HG03139 (cell line): Measurements from ENCODE around the gene FAS.
"Not testable (repeated sequence)": the region's sequence is repeated elsewhere in the genome, so short reads cannot be mapped to it uniquely, and the experiment has no call there.

Experiments used
- ATAC-seq: cut with Tn5 transposase; IDR thresholded peaks from one replicate; pipeline ENCODE4 v1.9.1; 2021; ENCODE audit not compliant: unreplicated experiment

Gene FAS

GRCh38 chr10:88991899-88992320, 1.3 kb downstream of the FAS start:
- ATAC-seq: no peak

- ATAC-seq: no peak
These were observed 2.4 kb downstream of the FAS start for GRCh38 chr10:88992921-88993524.

DNA sequence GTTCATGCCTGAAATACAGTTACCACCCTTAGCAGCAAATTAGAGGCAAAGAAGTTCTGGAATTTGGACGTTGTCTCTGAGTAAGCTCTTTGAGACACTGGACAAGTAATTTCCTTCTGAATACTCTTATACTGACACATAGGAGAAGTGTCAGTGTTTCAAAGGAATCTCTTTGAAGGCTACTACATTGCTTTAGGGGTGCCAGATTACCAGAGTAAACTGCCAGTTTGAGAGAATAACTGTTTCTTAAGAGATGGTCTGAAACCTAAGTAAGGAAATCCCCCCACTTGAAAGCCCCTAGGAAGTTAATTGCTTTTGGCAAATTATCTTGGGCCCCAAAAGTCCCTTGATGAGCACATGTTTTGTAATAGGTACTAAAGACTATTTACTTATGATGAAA, 3.4 kb downstream of the FAS start:
- ATAC-seq: no peak

- no peak for ATAC-seq
These were observed 4.7 kb downstream of the FAS start for GRCh38 chr10:88995156-88995876.

GRCh38 chr10:88996927-88997326, 6.3 kb downstream of the FAS start:
- ATAC-seq: no peak

DNA sequence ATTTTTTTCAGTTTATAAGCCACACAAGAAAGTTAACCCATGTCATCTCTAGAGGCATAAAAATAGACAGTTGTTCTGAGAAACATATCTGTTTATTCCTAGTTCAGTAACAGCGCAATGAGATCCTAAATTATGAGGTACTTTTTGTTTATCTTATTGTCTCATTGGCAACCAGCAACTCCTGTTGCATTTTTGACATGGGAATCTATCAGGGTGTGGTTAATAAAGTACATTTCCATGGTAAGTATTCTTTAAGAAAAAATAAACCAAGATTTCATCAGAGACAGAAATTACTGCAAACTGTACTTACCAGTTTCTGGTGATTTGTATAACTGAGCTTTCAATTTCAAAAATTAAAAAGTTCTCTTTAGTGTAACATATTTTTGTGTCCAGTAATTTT, 9.0 kb downstream of the FAS start:
- ATAC-seq: no peak

- ATAC-seq: no peak
These were observed 10.6 kb downstream of the FAS start for GRCh38 chr10:89001024-89001728.

DNA sequence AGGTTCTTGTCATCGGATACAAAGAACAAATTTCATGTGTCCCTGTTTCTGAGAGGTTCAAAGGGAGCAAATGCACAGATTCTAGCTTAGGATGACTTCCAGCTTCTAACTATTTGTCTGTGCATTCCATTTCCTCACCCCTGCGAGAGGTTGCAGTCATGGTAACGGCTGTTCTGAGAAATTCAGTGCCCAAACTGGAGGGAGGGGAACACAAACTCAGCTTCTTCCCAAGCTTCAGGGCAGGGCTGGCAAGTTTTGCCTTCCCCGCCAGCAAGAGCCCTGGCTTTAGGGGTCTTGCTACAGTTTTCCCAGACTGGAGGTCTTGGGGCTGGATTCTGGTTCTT, 11.1 kb downstream of the FAS start:
- ATAC-seq: no peak

DNA sequence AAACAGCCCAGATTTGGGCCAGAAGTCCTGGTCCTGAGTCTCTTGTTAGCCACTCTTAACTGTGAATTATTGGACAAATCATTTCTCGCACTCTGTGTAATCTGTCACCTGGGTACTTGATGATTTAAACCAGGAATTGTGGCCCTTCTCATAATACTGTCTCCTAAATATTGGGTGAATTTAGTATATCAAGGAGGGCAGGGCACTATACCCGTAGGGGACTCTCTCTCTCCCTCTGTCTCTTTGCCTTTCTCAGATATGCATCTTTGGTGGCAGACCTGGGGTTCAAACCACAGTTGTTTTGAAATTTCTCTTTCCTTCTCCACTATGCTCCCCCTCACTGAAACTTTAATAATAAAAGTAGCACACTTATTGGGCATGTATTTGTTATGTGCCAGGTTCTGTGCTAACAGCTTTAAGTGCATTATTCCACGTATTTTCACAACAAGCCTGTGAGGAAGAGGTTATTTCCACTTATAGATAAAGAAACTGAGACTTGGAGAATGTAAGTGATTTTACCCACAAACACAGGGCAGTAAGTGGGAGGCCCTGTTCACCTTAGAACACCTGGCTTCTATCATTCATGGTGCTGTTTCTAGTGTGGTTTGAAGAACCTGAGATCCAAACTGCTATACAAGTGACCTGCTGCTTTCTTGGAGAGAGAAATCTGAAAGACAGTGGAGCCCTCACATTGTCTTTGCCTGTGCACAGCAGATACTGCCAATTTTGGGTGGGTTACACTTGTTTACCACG, 11.8 kb downstream of the FAS start:
- ATAC-seq: no peak

- ATAC-seq: no peak
These were observed 12.7 kb downstream of the FAS start for GRCh38 chr10:89003344-89003743.

DNA sequence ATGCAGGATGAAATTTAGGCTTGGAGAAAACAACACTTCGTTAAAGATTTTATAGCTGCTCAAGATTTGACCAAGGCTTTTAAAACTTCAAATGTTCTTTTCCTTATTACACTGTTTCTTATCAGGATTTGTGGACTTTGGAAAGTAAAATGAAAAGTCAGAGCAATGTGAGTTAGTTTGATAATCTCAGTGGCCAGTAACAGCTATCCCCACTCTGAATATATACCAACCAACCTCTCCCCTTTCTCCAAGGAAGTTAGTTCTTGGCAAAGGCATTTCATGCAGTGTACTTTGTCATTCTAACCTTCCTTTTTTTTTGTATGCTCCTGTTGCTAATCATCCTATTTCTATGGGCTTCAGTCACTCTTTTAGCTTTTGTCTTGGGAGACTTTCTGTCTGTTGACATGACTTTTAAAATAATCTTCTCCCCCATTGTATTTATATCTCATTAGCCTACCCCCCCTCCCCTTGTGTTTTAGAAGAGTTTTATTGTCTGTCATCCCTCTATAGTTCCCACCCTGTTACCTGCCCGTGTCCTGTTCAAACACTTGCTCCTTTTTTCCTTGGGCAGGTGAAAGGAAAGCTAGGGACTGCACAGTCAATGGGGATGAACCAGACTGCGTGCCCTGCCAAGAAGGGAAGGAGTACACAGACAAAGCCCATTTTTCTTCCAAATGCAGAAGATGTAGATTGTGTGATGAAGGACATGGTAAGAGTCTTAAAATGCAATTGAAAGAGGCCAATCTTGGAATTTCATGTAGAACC, 16.7 kb downstream of the FAS start:
- no peak for ATAC-seq

GRCh38 chr10:89018700-89019346, 28.2 kb downstream of the FAS start:
- not testable (repeated sequence) for ATAC-seq

DNA sequence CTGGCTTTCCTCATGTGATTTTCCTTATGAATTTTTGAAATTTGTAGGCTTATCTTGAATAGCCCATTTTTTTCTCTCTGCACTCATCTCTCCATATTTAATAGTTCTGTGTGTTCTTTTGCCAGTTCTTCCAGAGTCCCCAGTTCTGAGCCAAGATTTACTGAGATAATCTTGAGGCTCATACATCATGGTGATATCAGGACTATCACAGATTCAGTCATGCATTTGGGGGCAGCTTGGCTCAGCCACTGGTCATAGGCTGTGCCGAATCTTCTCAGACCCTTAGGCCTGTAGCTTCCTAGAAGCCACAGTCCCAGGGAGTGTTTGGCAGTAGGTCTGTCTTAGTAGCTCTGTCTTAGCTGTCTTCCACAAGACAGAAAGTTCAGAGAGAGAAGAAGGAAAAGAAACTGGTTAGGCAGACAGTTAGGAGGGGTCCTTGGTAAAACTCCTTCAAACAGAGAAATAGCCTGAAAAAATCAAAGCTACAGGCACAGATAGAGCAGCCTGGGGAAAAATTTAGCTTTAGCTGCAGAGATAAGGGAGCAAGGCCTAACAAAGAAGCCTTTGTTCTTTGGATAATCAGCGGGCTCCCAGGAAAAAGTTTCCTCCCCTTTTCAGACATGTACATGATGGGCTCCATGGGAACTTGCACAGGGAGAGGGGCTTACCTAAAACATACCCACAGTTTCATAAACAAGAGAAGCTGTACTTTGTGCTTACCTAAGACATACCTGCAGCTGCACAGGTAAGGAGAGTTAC, 29.1 kb downstream of the FAS start:
- ATAC-seq: no peak

DNA sequence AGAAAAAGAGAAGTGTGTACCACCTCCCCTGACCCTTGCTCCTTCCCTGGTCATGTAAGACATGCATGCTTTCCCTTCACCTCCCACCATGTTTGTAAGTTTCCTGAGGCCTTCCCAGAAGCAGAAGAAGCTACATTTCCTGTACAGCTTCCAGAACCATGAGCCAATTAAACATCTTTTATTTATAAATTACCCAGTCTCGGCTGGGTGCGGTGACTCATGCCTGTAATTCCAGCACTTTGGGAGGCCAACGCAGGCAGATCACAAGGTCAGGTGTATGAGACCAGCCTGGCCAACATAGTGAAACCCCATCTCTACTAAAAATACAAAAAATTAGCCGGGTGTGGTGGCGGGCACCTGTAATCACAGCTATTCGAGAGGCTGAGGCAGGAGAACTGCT, 30.9 kb downstream of the FAS start:
- ATAC-seq: not testable (repeated sequence)

GRCh38 chr10:89022734-89023133, 32.1 kb downstream of the FAS start:
- no peak for ATAC-seq

- no peak for ATAC-seq
These were observed 34.9 kb downstream of the FAS start for GRCh38 chr10:89025453-89025852.

- ATAC-seq: no peak
These were observed 38.6 kb downstream of the FAS start for GRCh38 chr10:89029181-89029580.

- no peak for ATAC-seq
These were observed 39.3 kb downstream of the FAS start for GRCh38 chr10:89029785-89030437.

- no peak for ATAC-seq
These were observed 40.2 kb downstream of the FAS start for GRCh38 chr10:89030791-89031190.
